ENCODE data around the gene SRPX.

The SRPX gene

DNA sequence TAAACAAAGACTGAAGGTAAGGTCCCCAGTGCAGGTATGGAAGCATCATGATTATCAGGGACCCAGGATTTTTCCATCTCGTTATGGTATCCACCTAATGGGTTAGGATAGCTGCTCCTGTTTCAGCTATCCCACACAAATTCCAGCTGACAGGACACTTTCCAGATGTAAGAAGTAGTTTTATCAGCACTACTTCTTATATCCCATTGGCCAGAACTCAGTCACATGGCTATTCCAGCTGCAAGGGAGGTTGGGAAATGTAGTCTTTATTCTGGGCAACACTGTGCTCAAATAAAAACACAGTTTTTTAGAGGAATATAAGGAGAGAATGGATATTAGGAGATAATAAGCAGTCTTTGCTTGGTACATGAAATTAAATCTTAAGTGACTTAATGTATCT, 96.7 kb downstream of the SRPX start:
- no peaks in the 10 kb centered on the region for H3K4me1 Mint-ChIP-seq
- H3K27ac Mint-ChIP-seq: no peak overlapping the region
- H3K27me3 Mint-ChIP-seq: no peaks in the 10 kb centered on the region
- ATAC-seq: no peak
- DNase-seq: no peak
- no peak overlapping the region for H3K4me3 Mint-ChIP-seq
- H3K9me3 Mint-ChIP-seq: no peaks in the 10 kb centered on the region

DNA sequence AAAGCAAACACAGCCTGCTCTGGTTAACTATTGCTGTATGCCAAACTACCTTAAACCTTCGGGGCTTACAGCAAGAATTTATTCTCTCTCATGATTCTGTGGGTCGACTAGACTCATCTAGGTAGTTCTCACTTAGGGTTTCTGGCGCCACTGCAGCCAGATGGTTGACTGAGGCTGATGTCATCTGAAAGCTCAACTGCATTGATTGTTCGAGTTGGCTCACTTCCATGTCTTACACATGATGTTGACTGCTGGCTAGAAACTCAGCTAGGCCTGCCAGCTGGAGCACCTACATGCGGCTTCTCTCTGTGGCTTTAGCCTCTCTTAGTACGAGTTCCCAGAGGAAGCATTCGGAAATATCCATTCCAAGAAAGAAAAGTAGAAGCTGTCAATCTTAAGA, 103.2 kb downstream of the SRPX start:
- no peaks in the 10 kb centered on the region for H3K4me1 Mint-ChIP-seq
- no peak overlapping the region for H3K27ac Mint-ChIP-seq
- H3K27me3 Mint-ChIP-seq: peaks cover 9% of the 10 kb centered on the region
- H3K4me3 Mint-ChIP-seq: no peak overlapping the region
- peaks cover 0 to 8% of the 10 kb centered on the region in 2 donors for H3K9me3 Mint-ChIP-seq
- ATAC-seq (no peak), DNase-seq (no peak)

DNA sequence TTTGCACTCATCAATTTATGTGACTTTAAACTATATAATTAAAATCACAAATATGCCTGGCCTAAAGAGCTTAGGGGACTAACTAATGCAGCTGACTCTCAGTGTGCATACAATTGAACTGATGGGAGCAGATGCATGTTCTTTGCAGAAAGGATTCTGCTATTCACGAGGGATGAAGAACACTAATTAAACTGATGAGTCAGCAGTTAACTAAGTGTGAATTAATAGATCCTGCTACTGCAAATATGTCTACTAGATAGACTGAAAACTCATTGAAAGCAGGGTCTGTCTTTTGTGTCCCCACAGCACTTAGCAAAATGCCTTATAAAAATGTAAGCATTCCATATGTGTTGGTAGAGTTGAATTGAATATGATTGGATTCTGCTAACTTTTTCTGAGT, 104.0 kb downstream of the SRPX start:
- H3K27me3 Mint-ChIP-seq: peaks cover 9% of the 10 kb centered on the region
- H3K27ac Mint-ChIP-seq: no peak overlapping the region
- ATAC-seq (no peak), DNase-seq (no peak)
- no peak overlapping the region for H3K4me3 Mint-ChIP-seq
- no peaks in the 10 kb centered on the region for H3K4me1 Mint-ChIP-seq
- peaks cover 0 to 8% of the 10 kb centered on the region in 2 donors for H3K9me3 Mint-ChIP-seq

DNA sequence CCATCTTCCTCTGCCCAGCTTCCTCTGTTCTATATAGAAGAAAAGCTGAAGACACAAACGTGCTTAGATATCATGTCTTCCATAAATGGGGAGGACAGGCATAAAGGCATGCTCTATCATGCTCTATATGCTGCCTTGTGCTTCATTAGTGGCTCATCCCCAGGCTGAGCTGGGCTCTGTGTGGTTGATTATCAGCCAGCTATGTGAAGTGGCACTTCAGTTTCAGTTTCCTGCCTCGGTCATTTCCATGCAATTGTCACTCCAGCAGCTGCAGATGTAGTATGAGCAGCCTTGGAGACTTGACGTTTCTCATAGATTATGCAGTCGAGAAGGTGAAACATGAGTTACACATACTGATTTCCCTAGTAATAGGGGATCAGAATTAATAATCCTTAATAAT, 108.1 kb downstream of the SRPX start:
- ATAC-seq: no peak

DNA sequence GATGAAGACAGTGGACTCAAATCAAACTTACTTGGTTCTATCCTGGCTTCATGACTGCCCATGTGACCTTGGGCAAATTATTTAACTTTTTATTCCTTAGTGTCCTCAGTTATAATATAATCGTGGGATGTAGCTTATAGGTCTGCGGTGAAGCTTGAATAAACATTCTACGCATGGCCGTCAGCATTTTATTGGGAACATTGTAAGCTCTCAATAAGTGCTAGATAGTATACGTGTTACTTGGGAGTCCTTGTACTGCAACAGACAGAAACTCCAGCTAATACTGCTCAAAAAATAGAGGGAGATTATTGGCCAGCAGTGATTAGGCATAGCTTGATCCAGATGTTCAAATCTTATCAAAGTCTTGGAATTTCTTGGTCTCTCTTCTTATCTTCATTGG, 109.5 kb downstream of the SRPX start:
- ATAC-seq: no peak
- Mint-ChIP-seq H3K4me3 (no peak overlapping the region), H3K27ac (no peak overlapping the region), H3K4me1 (no peaks in the 10 kb centered on the region), H3K27me3 (peaks cover 9% of the 10 kb centered on the region), H3K9me3 (peaks cover 0 to 8% of the 10 kb centered on the region in 2 donors)
- no peak for DNase-seq

More for the DNA sequence above, 108.1 kb downstream of the SRPX start:
- no peak for DNase-seq
- no peaks in the 10 kb centered on the region for H3K4me1 Mint-ChIP-seq
- peaks cover 0 to 8% of the 10 kb centered on the region in 2 donors for H3K9me3 Mint-ChIP-seq
- H3K27ac Mint-ChIP-seq: no peak overlapping the region
- no peak overlapping the region for H3K4me3 Mint-ChIP-seq
- H3K27me3 Mint-ChIP-seq: peaks cover 9% of the 10 kb centered on the region

DNA sequence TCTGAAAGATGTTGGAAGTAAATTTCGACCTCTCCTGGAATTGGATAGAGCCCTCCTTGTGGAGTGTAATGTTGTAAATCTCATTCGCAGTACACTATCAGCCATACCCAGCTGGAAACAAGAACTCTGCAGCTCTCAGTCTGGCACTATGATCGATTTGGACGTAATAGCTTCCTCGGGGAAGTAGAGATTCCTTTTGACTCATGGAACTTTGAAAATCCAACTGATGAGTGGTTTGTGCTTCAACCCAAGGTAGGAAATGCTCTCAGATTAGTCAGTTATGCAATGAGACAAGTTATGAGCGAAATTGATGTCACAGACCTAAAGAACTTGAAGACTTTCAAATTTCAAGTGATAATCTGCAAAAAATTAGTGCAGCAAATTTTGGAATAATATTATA, 110.4 kb downstream of the SRPX start:
- ATAC-seq (no peak), DNase-seq (no peak)
- Mint-ChIP-seq H3K4me1 (no peaks in the 10 kb centered on the region), H3K27ac (no peak overlapping the region), H3K4me3 (no peak overlapping the region), H3K9me3 (peaks cover 0 to 8% of the 10 kb centered on the region in 2 donors), H3K27me3 (peaks cover 9% of the 10 kb centered on the region)

DNA sequence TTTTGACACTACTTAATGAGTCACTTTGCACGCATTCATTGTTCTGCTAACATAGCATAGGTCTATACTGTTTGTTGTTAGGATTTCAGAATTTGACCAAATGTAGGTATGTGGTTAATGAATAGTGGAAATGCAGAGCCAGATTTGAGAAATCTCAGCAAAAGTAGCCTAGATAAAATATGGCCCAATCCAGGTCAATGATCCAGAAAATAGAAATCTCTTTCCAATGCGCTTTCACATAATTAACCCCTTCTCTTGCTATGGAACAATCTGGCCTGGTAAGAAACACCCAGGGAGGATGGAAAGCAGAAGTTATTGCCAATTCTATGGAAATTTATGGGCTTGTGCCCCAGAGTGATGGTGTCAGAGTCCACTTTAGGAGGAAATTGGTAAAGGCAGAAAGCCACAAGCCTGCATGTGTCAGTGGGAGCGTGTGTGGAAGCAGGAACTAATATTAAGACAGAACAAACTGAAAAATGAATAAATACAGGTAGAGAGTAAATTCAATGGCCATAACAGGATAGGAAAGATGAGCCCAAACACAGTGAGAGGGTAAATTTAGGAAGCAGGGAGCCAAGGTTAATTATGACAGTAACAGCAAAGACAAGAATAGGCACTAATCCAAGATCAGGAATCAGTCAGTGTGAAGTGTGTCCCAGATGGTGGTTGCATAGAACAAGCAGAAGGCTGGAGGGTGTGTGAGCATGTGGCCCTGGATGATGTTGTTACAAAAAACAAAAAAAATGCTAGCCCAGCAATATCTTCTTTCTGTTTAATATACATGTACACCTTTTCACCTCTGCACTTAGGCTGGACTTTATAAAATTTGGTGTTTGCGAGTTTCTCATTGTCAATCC, 111.4 kb downstream of the SRPX start:
- Mint-ChIP-seq H3K27me3 (peaks cover 7% of the 10 kb centered on the region), H3K9me3 (peaks cover 0 to 6% of the 10 kb centered on the region in 2 donors), H3K4me3 (no peak overlapping the region), H3K27ac (no peak overlapping the region), H3K4me1 (no peaks in the 10 kb centered on the region)
- DNase-seq: no peak
- ATAC-seq: no peak

DNA sequence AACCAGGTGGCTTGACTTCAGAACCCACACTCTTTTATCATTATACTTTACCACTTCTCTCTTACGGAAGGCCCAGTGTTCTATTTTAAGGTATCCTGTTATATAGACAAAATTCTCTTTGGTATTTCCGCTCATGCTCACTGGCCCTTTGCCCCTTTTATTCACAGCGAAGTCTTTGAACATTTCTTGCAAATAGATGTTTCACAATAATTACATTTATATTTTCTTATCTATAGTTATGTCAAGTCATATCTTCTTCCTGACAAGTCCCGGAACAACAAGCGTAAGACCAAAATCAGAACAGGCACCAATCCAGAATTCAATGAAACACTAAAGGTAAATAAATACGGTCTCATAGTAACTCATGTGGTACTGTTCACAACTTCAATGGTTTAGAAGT, 112.3 kb downstream of the SRPX start:
- Mint-ChIP-seq H3K9me3 (no peaks in the 10 kb centered on the region), H3K27me3 (no peaks in the 10 kb centered on the region), H3K4me3 (no peak overlapping the region), H3K4me1 (no peaks in the 10 kb centered on the region), H3K27ac (no peak overlapping the region)
- no peak for ATAC-seq
- no peak for DNase-seq

DNA sequence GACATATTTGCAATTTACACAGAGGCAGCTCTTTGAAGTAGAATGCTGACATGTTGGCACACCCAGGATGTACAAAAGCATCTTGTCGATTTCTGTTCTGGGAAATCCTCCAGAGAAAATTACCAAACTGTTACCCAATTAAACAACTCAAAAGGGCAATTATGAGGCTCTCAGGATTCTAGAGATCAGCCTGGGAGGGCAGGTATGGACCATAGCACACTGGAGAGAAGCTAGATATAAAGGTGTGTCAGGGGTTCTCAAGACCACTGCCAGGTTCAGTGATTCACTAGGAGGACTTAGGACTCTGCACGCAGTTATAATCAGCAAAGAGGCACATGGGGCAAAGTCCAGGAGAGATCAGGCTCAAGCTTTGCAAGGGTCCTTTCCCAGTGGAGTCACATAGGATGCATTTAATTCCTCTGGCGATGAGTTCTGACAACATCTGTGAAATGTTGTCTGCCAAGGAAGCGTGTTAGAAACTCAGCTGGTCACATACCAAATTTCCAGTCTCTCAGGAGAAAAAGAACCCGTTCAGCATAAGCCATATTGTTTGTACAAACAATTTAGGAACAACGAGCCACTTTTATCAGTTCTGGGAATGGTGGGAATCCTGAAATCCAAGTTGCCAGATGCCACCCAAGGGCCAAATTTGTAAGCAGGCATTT, 113.5 kb downstream of the SRPX start:
- Mint-ChIP-seq H3K27ac (no peak overlapping the region), H3K9me3 (no peaks in the 10 kb centered on the region), H3K4me1 (no peaks in the 10 kb centered on the region), H3K4me3 (no peak overlapping the region), H3K27me3 (no peaks in the 10 kb centered on the region)
- ATAC-seq (no peak), DNase-seq (no peak)

DNA sequence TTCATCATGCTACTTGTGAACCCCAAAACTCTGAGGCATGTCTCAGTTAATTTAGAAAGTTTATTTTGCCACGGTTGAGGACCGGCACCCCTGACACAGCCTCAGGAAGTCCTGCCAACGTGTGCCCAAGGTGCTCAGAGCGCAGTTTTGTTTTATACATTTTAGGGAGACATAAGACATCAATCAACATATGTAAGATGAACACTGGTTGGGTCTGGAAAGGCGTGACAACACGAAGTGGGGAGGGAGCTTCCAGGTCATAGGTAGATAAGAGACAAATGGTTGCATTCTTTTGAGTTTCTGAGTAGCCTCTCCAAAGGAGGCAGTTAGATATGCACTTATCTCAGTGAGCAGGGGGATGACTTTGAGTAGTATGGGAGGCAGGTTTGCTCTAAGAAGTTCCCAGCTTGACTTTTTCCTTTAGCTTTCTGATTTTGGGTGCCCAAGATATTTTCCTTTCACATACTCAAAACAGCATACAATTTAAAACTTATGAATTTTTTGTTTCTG, 115.4 kb downstream of the SRPX start:
- ATAC-seq (no peak), DNase-seq (no peak)
- Mint-ChIP-seq H3K4me1 (no peaks in the 10 kb centered on the region), H3K4me3 (no peak overlapping the region), H3K27ac (no peak overlapping the region), H3K27me3 (no peaks in the 10 kb centered on the region), H3K9me3 (no peaks in the 10 kb centered on the region)

DNA sequence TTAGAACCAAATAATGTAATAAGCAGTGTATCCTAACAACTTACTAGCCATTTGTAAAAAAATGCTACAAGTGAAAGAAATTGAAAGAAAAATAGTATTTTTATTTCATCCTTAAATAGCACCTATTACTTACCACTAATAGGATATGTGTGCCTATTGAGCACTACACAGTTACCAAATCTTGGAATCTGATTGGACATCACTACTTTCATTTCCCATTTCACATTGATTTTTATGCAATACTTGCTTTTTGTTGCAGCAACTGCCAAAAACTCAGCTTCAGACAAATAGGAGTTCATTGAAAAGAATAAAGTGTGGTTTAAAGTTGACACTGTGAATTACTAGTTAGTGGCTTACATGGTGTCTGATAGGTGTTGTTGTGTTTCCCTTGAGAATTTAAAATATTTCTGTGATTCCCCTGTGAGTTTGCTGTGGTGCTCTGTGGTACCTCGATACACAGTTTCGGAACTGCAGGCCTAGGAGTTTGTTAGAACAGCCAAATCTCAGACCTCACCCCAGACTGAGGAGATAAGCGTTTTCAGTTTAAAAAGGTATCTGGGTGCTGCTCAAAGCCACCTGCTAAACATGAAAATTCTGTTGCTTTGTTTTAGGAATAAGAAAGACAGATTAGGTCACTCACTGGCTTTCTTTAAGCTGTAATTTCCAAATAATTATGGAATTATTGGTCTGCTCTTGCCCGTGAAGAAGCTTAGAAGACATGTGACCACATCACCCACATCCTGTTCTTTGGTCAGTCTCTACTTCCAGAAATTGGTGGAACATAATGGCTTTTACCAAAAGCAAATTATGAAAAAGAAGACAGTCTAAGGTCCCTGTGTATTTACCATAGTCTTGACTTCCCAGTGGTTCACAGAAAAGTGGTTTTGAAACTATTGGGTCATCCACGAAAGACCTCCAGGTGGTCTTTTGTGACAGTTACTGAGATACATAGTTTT, 116.5 kb downstream of the SRPX start:
- no peaks in the 10 kb centered on the region for H3K4me1 Mint-ChIP-seq
- no peak for ATAC-seq

DNA sequence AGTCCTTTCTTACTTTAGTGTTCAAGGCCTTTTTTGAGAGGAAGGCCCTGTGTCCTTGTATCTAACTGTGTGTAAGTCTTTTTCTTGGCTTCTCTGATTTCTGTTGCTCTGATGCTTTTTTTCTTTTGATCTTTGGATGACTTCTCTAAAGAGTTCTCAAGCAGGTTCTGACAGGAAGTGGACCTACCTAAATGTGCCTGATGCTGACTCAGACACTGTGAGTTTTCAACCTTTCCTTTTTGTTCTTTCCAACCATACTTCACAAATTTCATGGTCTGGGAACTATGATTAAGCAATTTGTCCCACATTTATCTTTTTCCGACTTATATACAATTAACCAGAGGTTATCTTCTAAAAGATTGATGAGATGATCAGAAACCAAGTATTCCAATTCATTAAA, 117.8 kb downstream of the SRPX start:
- no peaks in the 10 kb centered on the region for H3K27me3 Mint-ChIP-seq
- no peaks in the 10 kb centered on the region for H3K4me1 Mint-ChIP-seq
- no peaks in the 10 kb centered on the region for H3K9me3 Mint-ChIP-seq
- ATAC-seq (no peak), DNase-seq (no peak)
- H3K4me3 Mint-ChIP-seq: no peak overlapping the region
- no peak overlapping the region for H3K27ac Mint-ChIP-seq

More for the DNA sequence above, 116.5 kb downstream of the SRPX start:
- no peak overlapping the region for H3K27ac Mint-ChIP-seq
- no peak overlapping the region for H3K4me3 Mint-ChIP-seq
- no peak for DNase-seq
- H3K27me3 Mint-ChIP-seq: no peaks in the 10 kb centered on the region
- no peaks in the 10 kb centered on the region for H3K9me3 Mint-ChIP-seq

DNA sequence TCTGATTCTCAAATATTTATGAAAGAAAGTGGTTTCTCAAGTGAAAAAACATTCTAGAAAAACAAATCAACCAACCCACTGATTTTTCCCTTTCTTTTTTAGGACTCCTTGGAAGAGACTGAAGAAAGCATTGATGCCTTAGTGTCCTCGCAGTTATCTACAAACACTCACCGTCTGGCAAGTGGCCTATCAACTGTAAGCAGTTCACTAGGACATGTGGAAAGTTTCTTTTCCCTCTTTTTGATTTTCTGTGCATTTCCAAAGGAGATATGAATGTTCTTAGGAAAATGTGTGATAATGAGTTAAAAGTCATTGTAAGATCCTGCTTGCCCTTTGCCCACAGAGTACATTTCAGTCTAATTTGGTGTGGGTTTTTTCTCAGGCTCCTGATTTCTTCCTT, 118.4 kb downstream of the SRPX start:
- Mint-ChIP-seq H3K9me3 (no peaks in the 10 kb centered on the region), H3K27me3 (no peaks in the 10 kb centered on the region), H3K4me1 (no peaks in the 10 kb centered on the region), H3K27ac (no peak overlapping the region), H3K4me3 (no peak overlapping the region)
- no peak for DNase-seq
- no peak for ATAC-seq

DNA sequence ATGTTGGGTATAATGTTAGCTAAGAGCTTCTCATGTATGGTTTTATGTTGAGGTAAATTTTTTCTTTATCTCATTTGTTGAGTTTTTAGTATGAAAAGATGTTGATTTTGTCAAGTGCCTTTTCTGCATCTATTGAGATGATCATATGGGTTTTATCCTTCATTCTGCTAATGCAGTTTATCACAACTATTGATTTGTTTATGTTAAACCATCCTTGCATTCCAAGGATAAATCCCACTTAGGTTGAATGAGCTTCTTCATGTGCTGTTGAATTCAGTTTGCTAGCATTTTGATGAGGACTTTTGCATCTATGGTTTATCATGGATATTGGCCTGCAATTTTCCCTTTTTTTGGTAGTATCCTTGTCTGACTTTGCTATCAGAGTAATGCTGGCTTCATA, 121.0 kb downstream of the SRPX start:
- no peak overlapping the region for H3K27ac Mint-ChIP-seq
- no peaks in the 10 kb centered on the region for H3K9me3 Mint-ChIP-seq
- no peak for DNase-seq
- H3K4me1 Mint-ChIP-seq: no peaks in the 10 kb centered on the region
- no peak for ATAC-seq
- no peaks in the 10 kb centered on the region for H3K27me3 Mint-ChIP-seq
- H3K4me3 Mint-ChIP-seq: no peak overlapping the region
